Activated T-helper 1 cell treated with anti-CD3 and anti-CD28 coated beads, Interleukin-2, amount 50 U/mL, for 16 hours (primary cell): ENCODE results near the gene AGAP3.

ENCODE experiments used
- DNase-seq, 2 donors: peaks; one replicate each; pipeline ENCODE4 v3.0.0-alpha.2; 2020; ENCODE audit warnings: low read depth in 1 of 2, low spot score in 1 of 2

The AGAP3 gene

DNA sequence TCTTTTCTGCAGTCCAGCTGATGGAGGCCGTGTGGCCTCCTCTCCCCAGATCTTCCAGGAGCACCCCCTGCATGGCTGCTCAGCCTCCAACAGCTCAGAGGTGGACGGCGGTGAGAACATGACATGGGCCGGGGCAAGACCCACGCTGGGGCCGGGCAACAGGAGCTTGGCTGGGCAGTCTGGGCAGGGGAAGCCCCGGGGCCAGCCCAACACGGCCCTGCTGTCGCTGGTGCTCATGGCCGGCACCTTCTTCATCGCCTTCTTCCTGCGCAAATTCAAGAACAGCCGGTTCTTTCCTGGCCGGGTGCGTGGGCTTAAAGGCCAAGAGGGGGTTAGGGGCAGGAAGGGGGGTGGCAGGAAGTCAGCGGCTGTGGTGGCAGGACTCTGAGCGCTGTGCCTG lies 12.3 kb upstream of the AGAP3 start:
- DNase-seq = no peak

DNA sequence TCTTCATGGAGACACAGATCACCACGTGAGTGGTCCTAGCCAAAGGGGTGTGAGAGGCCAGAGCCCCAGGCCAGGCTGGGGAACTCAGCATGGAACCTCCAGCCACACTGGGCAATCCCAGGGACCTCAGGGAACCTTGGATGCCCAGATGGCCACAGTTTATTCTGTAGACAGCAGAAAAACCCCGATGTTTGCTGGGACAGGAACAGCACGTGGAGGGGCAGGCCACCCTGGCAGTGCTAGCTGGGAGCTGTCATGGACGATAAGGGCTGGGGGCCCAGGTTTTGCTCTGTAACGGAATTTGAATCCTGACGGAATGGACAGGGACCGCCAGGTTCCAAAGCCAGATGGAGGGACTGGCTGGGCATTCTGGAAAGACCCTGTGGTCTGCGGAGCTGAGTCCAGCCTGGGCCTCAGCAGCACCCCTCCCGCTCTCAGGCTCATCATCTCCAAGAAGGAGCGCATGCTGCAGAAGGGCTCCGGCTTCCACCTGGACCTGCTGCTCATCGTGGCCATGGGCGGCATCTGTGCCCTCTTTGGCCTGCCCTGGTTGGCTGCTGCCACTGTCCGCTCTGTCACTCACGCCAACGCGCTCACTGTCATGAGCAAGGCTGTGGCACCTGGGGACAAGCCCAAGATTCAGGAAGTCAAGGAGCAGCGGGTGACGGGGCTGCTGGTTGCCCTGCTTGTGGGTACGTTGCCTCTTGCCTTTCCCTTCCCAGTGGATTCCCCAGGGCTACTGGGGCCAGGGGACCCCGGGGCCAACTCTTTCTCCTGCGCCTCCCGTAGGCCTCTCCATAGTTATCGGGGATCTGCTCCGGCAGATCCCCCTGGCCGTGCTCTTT lies 11.2 kb upstream of the AGAP3 start:
- no peak for DNase-seq

DNA sequence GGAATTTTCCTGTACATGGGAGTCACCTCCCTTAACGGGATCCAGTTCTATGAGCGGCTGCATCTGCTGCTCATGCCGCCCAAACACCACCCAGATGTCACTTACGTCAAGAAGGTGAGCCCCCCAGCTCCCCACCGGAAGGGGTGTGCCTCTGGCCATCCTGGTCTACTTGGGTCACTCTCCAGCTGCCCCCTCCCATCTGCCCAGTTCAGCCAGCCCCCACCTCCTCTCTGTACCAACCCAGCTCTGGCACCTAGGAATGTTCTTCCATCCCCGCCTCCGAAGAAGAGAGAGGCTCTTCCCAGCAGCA lies 10.7 kb upstream of the AGAP3 start:
- no peak for DNase-seq

DNA sequence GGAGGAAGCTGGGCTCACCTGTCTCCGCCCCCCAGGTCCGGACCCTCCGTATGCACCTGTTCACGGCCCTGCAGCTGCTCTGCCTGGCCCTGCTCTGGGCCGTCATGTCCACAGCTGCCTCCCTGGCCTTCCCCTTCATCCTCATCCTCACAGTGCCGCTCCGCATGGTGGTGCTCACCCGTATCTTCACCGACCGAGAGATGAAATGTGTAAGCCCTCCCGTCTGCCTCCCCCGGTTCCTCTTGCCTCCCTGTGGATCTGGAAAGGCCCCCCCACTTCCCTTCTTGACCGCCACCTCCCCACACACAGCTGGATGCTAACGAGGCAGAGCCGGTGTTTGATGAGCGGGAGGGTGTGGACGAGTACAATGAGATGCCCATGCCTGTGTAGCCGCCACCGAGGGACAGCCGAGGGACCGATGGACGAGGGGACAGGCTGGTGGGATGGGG lies 10.3 kb upstream of the AGAP3 start:
- DNase-seq = no peak

DNA sequence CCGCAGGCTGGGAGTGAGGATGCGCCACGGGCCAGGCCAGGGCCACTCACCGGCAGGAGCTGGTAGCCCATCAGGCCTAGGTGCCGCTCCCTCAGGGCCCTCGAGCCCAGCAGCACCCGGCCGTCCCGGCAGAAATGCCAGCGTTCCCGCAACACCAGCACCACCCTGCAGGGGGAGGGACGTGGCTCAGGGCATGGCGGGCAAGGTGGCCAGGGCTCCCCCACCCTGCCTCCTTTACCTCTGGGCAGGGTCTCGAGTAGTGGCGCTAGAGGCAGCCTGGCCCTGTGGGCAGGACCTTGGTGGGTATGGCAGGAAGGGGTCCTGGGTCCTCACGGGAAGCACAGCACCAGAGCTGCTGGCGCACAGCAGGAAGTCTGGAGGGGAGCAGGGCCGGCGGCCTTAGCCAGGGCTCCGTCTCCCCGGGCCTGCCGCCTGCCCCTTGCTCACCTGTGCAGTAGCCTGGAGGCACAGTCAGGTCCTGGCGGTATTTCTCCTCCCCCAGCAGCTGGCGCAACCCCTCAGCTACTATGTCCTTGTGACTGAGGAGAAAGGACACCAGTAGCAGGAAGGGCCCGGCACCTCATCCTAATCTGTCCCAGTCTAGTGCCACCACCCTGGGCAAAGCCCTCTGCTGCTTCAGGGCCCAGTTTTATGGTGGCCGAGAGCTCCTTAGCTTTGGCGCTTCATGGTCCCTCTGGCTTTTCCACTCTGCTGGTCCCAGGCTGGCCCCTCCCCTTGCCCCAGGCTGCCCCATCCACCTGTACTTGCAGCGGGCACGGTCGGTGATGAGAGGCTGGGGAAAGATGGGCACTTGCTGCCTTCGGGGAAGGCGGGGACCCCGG lies 9.2 kb upstream of the AGAP3 start:
- DNase-seq = no peak

DNA sequence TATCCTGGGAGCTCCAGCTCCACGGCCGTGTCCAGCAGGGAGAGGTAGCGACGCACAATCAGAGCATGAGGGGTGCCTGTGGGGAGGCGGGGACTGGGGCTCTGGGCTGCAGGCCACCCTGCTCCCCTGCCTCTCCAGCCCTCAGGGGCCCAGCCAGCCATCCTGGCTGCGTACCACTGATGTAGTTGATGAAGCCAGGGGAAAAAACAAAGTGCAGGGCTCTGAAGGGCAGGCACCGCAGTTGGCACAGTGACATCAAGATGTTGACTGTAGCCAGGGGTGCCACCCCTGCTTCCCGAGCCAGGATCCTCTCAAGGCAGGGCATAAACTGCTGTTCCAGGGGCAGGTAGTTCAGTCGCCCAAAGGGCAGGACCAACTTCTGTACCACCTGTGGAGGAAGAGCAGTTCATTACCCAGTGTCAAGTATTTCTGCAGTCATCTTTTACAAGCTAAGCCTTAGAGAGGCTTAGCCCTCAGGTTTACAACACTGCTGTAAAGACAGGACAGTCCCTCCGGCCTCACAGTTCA lies 8.5 kb upstream of the AGAP3 start:
- DNase-seq = no peak

DNA sequence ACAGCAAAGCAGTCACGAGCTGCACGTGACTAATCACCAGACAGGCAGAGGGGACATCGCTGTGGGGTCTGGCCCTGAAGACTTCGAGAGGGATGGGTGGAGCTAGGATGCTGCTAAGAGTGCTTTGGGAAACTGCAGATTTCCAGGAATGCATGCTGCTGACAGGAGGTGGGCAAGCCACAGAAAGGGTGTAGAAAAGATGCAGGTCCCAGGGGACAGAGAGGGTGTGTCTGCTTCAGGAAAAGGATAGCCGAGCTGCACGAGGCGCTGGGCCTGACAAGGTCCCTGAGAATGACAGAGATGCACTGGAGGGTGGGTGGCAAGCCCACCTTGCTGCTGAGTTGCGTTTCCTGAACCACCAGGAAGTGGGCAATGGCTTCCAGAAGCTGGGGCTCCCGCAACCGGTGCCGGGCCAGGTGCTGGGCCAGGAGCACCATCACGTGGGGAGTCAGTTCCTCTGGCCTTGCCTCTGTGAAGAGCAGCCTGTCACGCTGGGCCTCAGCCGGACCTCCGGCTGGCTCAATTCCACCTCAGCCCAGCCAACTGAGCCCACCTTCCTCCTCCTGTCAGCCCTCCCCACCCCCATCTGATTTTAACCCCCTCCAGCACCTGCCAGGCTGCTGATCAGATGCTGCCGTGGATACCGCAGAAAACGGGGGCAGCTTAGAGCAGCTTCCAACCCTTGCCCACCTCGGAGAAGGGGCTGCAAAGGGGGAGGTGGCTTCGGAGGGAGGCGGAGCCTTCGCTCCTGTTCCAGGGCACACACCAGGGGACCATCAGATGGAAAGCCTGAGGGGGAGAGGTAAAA lies 7.8 kb upstream of the AGAP3 start:
- no peak for DNase-seq

DNA sequence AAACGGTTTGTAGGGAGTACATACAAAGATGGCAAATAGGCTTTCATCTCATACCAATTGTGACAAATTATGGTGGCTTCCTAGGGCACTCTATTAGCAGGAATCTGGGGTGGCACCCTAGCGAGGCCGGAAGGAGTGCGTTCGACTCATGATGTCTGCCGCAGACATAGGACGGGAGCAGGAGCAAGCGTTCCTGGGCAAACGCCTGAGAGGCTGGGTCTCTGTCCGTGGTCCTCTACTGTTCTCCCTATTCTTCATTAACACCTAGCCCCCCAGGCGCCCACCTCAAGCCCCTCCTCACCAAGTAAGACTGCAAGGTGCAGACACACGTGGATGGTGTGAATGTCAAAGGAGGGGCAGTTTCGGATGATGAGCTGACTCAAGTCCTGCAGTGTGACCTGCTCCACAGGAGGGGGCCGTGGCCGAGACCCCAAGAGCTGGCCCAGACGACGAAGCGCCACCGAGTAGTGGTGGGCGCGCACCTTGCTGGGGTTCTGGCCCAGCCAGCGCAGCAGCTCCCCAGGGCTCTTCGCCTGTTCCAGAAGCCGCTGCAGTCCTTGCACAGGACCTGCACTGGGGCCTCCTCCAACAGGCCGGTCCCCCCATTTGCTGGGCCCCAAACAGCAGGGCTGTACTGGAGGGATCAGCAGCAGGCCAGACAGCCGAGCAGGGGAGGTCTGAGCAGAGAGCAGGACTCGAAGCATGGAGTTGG lies 6.9 kb upstream of the AGAP3 start:
- DNase-seq = no peak

DNA sequence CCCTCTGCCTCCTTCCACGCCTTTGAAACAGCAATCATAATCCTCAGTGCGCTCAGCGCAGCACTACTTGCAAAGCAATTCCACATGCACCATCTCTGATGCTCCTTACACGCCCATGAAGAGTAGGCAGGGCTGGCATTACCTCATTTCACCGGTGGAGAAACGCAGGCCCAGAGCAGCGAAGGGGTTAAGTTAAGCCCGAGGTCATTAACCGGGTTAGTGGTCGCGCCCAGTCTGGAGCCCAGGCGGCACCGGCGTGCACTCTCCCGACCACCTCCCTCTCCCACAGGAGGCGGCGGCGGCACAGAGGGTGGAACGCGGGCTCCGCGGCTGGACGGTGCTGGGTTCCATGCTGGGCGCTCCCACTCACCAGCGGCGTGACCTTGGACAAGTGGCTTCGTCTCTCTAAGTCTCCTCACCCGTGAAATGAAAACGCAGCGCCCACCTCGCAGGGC lies 6.2 kb upstream of the AGAP3 start:
- DNase-seq = no peak

DNA sequence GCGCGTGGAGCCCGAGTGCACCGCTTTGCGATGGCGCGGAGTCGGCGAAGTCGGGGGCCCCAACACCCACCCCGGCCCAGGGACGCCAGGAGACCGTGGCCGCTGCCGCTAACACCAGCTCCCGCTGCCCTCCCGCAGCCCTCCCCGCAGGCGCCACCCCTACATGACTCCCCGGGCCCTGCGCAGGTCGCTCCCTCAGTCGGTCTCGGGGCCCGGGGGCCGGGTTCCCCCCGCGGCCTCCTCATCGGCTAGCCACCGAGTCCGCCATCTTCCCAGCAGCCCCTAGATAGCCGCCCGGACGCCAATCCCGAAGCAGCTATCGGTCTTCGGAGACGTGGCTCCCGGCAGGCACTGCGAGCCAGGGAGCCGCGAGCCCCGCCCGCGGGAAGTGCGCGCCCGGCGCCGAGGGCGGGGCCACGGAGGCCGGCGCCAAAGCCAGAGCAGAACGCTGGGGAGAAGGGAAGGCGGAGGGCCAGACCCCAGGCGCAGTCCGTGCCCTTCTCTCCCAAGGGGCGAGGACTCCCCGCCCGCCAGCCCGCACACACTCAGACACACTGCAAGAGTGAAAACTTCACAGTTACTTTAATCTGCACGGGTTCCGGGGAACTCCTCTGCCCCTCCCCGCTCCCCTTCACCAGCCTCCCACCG lies 5.6 kb upstream of the AGAP3 start, which contains the start of gene FASTK:
FASTK (minus strand) TSS at position 288 of the 648 bp plus-strand sequence; CDS start at position 245, 43 bp downstream.
- DNase-seq = peak; percentile 63 to 83

DNA sequence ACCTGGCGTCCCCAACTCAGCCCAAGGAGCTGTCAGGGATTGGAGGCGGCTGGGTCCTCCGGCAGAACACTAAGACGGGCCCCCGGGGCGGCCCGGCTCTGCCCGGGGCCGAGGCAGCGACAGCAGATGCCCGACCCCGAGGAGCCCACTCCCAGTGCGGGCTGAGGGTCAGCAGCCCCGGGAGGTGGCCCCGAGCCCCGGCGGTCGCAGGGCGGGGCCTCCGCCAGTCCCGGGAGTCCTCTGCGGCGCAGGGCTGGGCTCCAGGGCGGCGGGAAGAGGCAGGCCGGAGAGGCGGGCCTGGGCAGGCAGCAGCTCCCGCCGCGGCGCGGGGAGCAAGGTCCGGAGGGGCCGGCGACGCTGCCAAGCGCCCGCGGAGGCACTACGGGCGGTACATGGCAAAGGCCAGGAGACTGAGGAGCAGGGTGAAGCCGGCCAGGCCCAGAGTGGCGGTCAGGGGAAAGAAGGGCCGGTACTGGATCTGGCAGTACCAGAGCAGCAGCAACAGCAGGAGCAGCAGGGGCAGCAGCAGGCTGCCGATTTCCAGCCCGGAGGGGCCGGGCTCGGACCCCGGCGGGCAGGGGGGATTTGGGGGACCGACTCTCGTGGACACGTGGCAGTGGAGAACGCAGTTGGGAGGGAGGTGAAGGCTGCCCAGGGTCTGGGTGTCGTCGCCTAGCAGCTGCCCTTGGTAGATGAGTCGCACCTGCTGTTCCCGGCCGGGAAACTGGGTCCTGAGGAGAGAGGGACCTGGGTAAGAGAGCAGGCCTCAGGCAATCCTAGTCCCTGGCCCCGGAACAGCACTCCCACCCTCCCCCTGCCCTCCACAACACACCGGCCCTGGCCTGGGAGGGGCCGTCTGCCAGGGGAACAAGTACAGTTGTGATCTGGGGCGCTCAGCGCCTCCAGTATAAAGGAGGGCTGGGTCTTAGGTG lies 4.8 kb upstream of the AGAP3 start:
- no peak for DNase-seq

DNA sequence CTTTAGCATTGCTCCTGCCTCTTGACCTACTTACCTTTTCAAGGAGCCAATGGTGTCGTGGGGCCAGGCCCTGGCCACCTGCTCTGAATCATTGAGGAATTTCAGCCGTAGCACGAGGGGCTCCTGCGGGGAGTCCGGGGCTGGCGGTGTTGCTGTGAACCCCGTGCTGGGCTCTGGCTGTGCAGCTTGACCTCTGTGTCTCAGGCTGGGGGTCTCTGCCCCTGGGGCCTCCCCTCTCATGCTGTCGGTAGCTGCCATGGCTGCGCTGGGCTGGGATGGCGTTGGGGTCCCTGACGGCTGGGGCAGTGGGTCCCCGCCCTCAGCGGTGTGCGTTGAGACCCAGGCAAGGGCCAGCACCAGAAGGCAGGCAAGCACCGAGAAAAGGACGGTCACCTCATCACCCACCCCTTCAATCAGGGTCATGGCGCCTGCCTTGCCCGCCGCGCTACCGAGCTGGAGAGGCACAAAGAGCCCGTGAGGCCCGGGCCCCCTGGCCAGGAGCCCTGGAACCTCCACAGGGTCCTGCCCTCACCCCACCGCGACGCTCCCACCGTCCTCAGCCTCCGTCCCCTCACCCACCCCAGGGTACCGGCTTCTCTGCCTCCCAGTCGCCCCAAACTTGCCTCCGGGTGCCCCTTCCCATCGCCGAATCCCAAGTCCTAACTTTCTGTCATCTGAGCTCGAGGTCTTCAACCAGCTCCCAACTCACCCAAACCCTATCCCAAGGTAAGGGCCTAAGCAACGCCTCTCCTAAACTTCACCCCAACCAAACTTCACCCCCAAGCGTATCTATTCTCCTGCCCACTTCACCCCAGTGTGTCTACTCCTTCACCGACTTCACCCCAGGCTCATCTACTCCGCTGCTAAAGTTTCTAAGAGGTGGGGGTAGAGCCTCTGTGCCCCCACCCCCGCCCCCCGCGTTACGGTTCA lies 3.9 kb upstream of the AGAP3 start:
- DNase-seq = no peak

DNA sequence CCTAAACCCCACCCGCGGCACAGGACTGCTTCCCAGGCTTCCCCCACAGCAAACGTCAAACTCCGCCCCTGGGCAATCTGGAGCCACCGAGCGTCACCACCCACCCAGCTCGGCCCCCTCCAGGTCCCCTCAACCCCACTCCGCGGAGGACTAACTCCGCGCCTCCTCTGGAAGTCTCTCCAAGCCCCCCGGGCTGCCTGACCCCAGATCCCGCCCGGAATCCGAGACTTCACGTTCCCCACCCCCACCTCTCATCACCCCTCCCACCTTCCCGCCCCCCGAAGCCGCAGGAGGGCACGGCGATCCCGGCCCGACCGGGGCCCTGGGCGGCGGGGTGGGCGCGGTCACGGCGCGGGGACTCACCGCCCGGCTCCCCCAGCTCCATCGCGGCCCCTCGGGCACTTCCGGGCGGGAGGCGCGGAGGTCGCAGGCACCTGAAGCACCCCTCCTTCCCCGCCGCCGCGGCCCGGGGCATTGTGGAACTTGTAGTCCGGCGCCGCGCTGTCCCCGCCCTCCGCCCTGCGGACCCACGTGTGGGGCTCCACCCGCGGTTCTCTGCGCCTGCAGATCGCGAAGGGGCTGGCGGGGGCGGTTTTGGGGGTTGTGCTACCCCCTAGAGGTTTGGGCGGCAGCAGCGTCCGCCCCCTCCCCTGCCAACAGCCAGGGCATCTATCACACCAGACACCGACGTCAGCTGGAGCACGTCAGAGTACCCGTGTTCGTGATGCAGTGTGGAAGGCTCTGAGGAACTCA lies 3.0 kb upstream of the AGAP3 start, which contains the start of gene TMUB1:
TMUB1 (minus strand) TSS at position 423 of the 753 bp plus-strand sequence. CDS start 930 bp downstream, outside the sequence.
- DNase-seq = peak; percentile 62 to 79

DNA sequence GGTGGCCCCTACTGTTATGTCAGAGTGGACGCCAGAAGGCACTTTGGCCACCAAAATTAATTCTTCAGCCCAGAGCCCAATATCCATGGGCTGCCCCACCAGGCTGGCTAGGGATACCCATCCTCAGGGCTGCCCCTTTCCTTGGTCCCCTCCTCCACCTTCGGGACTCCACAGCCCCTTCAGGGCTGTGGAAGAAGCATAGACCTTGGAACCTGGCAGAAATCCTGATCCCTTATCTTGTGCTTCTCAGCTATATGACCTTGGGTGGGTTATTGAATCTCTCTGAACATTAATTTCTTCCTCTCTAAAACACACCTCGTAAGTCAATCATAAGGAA lies 2.5 kb upstream of the AGAP3 start:
- no peak for DNase-seq

DNA sequence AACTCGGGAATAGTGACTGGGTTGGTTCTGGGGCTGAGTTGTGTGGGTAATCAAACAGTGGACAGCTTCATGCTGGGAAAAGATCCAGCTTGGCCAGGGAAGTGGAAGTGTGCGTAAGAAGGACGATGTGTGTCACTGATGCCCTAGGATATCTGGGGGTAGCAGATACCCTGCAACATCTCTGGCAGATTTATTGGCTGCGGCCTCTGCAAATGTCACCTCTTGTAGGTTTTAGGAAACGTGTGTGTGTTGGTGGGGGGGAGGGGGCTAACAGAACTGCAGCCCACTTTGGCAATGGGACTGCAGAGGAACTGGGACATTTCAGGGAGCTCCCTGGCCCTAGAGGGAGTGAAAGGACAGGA lies 965 bp upstream of the AGAP3 start:
- no peak for DNase-seq

DNA sequence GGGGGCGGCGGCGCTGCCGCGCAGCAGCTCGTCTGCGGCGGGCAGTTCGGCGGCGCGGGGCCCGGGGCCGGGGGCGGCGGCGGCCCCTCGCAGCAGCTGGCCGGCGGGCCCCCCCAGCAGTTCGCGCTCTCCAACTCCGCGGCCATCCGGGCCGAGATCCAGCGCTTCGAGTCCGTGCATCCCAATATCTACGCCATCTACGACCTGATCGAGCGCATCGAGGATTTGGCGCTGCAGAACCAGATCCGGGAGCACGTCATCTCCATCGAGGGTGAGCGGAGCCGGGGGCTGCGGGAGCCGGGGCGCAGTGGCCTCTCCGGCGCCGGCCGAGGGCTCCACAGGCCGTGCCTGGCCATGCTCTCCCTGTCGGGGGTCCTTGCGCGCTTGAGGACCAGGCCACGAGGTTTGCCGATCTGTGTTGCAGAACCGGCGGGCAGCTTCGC lies 548 bp downstream of the AGAP3 start:
- no peak for DNase-seq
